ENCODE results near the gene BIN1. TPM values are rescaled to one million over a fixed set of nuclear protein-coding genes. Genes with fewer than 3 reads are reported as not detected.

Gene BIN1
- total RNA-seq, 4 donors from 2014 or later, result 95.7 to 146 (median 98.8) TPM

DNA sequence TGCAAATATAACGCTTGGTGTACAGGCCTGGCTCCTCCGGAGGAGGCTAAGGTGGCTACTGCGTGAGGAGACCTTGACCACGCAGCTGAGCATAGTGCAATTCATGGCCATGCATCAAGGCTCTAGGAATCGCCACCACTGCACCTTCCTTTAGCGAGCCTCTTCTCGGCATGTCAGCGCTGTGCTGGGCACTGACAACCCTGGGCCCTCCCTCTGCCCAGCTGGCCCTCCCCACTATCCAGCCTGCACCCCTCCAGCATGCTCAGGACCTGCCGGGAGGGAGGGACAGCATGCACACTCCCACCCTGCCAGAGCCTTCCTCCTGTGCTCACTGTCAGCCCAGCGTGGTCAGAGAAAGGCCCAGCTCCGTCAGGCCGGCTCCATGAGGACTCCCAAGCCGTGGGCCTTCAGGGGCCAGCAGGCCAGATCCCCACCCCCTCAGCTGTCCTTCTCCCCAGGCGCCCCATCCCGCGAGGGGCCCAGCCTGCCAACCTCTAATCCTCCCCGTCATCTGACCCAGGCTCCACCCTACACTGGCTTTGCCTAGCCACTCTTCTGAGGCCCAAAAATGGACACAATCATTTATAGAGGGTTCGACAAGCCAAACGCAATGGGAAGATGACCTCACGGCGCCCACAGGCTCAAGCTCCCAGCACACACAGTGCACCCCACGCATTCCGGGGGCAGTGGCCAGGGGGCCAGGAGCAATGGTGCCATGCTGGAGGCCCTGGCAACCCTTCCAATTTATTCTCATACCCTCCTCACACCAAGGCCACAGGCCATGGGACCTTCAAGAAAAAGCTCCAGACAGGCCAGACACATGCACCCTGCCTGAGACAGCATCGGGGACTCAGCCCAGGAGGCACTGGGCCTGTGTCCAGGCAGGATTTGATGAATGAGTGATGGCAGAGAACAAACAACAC is 3.5 kb downstream of the BIN1 start:
- TF ChIP-seq CTCF (IDR thresholded peaks at IDR 0.05), result no peak
- TF ChIP-seq EP300 (IDR thresholded peaks at IDR 0.05), result peak in 1 of 2 donors; percentile 10
- no peak for TF ChIP-seq POLR2A (IDR thresholded peaks at IDR 0.05)
- 55 to 67% methylated on average over 23 to 24 of the region's 24 CpGs for WGBS, 2 donors
- Histone ChIP-seq H3K9me3 (no peaks in the 10 kb centered on the region), H3K27ac (peak overlapping the region; percentile 17 to 93 (median 87)), H3K36me3 (no peaks in the 10 kb centered on the region), H3K4me1 (peaks cover 0 to 67% (median 32%) of the 10 kb centered on the region in 4 donors), H3K4me3 (no peak overlapping the region), H3K27me3 (no peaks in the 10 kb centered on the region)
- no peak for DNase-seq (ENCODE audit: low spot score in 2 of 2)

DNA sequence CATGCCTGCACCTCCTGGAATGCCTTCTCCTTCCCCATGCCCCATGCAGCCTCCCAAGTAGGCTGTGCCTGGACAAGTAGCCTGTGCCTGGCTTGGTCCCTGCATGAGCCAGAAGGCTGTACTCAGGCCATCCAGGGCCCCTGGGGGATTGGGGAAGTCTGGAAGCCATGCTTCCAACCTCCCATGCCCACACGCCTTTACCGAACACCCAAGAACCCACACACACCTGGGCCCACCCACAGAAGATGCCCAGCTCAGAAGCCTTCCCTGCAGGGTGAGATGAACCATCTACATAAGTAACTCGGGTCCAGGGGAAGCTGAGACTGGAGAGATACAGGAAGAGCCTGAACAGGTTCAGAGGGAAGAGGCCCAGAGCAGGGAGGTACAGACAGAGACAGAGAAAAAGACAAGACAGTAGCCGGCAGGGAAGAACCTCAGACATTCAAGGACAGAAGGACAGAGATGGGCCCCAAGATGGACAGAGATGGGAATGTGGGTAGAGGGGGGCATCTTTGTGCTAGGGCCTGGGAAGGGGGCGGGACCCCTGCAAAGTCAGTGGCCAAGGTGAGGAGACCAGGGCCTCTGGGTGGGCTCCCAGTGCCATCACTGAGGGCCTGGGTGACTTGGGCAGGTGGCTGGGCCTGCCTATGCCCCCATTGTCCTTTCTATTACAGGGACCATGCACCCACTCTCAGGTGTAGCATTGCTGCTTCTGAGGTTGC is 4.3 kb downstream of the BIN1 start:
- Histone ChIP-seq H3K36me3 (no peaks in the 10 kb centered on the region), H3K27ac (peak overlapping the region in 2 of 4 donors; percentile 91 to 93), H3K27me3 (no peaks in the 10 kb centered on the region), H3K4me3 (no peak overlapping the region), H3K4me1 (peaks cover 0 to 70% (median 36%) of the 10 kb centered on the region in 4 donors), H3K9me3 (no peaks in the 10 kb centered on the region)
- DNase-seq (ENCODE audit: low spot score in 2 of 2), result no peak
- TF ChIP-seq CTCF (IDR thresholded peaks at IDR 0.05) (no peak), EP300 (IDR thresholded peaks at IDR 0.05) (no peak), POLR2A (IDR thresholded peaks at IDR 0.05) (no peak)
- 84 to 87% methylated on average over 5 of the region's 5 CpGs for WGBS, 2 donors

DNA sequence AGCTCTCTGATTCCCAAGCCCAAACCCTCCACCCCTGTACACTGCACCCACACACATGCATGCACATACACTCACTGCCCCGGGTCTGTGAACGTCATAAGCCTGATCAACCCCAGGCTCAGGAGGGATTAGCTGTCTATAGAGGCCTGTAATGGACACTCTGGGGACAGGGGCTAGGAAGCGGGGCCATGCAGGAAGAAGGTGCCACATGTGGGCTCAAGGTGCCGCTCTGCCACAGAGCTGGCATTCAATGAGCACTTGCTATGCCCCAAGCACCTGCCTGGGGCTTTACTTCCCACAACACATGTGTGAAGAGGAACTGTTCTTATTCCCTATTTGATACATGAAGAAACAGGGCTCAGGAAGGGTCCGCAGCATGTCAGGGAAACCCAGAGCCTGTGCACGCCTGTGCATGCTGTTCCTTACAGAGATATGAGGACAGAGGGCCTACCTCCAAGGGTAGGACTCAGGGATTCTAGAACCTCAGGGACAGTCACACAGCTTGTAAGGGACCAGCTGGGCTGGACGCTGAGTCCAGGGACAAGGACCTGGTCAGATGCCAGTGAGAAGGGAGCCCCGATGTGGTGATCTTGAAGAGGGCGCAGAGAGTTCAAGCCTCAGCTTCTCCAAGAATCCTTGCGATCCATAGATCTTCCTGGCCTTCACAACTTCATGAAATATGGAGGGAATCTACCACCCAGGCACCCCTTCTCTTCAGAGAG is 5.0 kb downstream of the BIN1 start:
- WGBS, 2 donors, result 65 to 76% methylated on average over 10 of the region's 10 CpGs
- TF ChIP-seq EP300 (IDR thresholded peaks at IDR 0.05) (no peak), CTCF (IDR thresholded peaks at IDR 0.05) (no peak), POLR2A (IDR thresholded peaks at IDR 0.05) (no peak)
- Histone ChIP-seq H3K4me1 (peaks cover 0 to 75% (median 43%) of the 10 kb centered on the region in 4 donors), H3K36me3 (no peaks in the 10 kb centered on the region), H3K9me3 (no peaks in the 10 kb centered on the region), H3K4me3 (no peak overlapping the region), H3K27me3 (no peaks in the 10 kb centered on the region), H3K27ac (peak overlapping the region in 2 of 4 donors; percentile 91 to 93)
- DNase-seq (ENCODE audit: low spot score in 2 of 2), result no peak

- peaks cover 0 to 83% (median 49%) of the 10 kb centered on the region in 4 donors for H3K4me1 ChIP-seq
- no peak for TF ChIP-seq EP300 (IDR thresholded peaks at IDR 0.05)
- TF ChIP-seq POLR2A (IDR thresholded peaks at IDR 0.05), result no peak
- TF ChIP-seq CTCF (IDR thresholded peaks at IDR 0.05), result no peak
- no peak for DNase-seq (ENCODE audit: low spot score in 2 of 2)
Observed at GRCh38 chr2:127101048-127101611, 5.8 kb downstream of the BIN1 start.

More at GRCh38 chr2:127101048-127101611, 5.8 kb downstream of the BIN1 start:
- Histone ChIP-seq H3K9me3 (no peaks in the 10 kb centered on the region), H3K27me3 (no peaks in the 10 kb centered on the region), H3K36me3 (no peaks in the 10 kb centered on the region), H3K27ac (peak overlapping the region in 3 of 4 donors; percentile 62 to 93 (median 91)), H3K4me3 (no peak overlapping the region)
- 89 to 95% methylated on average over 6 of the region's 6 CpGs for WGBS, 2 donors
